GM19395 (cell line): Measurements from ENCODE around the gene TECPR1.

Source experiments
- ATAC-seq: cut with Tn5 transposase; IDR thresholded peaks from one replicate; pipeline ENCODE4 v1.9.1; 2021; ENCODE audit warnings: mild to moderate bottlenecking, moderate library complexity; ENCODE audit not compliant: unreplicated experiment

The TECPR1 gene

DNA sequence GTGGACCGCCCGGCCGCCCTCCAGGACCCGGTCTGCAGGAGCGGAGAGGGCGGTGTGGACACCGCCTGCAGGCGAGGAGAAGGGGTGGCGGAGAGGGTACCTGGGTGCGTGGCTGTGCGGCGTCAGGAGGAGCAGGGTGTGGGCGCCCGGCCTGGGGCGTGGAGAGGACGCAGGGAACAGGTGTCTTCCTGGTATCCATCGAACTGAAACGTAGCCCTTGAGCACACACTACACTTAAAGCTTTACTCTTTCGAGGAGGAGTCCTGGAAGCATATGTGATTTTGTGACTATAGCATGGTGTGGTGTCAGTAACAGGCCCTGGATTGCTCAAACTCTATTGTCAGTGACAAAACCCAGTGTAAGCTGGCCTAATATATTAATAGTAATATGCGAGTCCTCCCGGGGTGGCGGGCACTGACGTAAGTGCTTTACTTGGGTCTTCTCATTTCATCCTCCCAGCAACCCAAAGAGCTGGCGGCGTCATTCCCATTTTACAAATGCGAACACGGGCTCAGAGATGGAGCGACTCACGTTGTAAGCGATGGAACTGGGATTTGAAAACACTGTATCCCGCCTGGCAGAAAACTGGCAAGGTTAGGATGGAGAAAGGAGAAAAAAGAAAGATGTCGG, 508 bp upstream of the TECPR1 start:
- ATAC-seq = peak; percentile 34

DNA sequence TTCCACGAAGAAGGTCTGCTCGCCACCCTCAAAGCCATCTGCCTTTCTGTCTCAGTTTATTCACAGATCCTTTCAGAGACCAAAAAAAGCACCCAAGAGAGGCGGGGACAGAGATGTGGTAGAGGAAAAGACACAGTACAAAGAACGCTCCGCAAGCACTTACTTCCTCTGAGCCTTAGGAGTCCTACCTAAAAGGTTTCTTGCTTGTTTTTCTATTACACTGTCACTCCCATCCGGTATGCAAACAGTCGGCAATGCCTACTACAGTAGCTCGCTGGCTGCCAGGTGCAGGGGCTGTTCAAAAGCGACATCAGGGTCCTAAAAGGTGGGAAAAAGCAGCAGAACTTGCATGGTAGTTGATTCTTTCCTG, 816 bp downstream of the TECPR1 start:
- peak; percentile 49 for ATAC-seq

DNA sequence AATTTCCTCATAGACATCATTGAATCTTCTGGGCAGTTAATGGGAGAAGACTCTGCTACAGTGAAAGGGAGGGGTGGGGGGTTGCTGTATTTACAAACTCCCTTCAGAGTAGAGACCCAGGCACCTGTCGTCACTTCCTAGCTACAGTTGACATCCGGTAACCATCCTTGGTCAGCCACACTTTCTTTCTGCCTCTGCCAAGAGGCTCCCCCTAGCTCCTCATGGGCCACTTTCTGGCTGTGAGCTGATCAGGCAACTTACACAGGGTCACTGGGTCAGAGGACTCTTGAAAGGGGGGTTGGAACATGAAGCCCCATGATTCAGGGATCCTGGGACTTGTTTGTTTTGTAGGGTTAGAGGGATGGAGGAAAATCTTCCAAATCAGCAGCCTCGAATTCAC, 1.2 kb downstream of the TECPR1 start:
- ATAC-seq = no peak

DNA sequence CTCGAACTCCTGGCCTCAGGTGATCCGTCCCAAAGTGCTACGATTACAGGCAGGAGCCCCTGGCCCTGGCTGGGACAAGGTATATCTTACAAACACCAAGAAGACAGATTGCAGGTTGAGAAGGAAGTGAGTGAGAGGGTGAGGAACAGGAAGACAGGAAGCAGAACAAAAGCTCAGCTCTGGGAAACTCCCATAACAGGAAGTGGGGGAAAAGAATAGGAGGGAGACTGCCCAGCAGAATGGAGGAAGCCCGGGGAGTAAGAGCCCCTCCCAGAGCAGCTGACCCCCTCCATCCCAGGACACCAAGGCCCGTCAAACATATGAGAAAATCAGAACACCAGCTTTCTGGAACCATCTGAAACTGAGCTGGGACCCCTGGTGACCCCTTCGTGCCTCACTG, 2.9 kb downstream of the TECPR1 start:
- no peak for ATAC-seq

DNA sequence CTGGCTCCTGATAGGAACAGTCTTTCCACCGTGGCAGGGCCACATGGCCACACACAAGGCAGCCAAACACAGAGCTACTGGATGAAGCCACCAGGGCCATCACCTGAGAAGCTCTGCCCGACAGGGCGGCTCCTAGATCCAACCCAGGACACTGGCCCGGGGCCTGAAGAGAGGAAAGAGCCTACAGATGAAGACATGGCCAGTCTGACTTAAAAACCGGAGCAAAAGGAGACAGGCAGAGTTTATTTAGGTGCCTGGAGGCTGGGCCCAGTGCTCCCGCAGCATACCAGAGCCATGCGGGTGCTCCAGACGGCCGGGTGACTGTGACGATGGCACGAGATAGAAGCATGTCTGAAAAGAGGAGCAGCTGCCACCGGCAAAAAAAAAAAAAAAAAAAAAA, 3.9 kb downstream of the TECPR1 start:
- no peak for ATAC-seq

DNA sequence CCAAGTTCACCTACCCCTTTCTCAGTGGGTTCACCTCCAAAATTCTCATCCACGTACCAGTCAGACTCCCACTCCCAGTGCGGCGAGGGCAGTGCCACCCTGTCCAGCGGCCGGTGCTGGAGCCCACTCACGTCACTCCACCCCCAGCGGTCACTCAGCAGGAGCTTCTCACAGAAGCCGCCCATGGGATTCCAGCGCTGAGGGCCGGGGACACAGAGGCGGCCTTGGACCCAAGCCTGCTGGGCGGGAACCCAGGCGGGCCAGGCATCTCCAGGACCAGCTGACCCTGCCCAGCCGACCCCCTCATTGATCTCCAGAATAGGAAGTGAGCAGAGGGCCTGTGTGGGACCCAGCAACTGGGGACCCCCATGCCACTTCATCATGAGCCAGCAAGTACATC, 7.2 kb downstream of the TECPR1 start:
- ATAC-seq = no peak

DNA sequence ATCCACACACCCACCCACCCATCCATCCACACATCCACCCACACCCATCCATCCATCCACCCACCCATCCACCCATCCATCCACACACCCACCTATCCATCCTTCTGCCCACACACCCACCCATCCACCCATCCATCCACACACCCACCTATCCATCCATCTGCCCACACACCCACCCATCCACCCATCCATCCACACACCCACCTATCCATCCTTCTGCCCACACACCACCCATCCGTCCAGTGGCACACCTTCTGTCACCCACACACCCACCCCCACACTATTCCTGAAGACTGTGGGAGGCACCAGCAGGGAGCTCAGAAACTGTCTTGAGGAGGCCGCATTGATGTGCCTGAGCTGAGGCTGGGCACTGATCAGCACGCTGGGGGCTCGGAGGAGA, 9.1 kb downstream of the TECPR1 start:
- ATAC-seq = no peak

DNA sequence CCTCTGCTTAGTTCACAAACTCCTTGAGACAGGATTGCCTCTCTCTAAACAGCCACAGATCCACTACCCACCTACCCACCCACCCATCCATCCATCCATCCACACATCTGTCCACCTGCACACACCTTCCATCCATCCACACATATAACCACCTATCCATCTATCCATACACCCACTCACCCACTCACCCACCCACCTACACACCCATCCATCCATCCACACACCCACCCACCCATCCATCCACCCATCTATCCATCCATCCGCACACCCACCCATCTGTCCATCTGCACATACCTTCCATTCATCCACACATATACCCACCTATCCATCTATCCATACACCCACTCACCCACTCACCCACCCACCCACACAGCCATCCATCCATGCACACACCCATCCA, 9.7 kb downstream of the TECPR1 start:
- ATAC-seq = no peak

DNA sequence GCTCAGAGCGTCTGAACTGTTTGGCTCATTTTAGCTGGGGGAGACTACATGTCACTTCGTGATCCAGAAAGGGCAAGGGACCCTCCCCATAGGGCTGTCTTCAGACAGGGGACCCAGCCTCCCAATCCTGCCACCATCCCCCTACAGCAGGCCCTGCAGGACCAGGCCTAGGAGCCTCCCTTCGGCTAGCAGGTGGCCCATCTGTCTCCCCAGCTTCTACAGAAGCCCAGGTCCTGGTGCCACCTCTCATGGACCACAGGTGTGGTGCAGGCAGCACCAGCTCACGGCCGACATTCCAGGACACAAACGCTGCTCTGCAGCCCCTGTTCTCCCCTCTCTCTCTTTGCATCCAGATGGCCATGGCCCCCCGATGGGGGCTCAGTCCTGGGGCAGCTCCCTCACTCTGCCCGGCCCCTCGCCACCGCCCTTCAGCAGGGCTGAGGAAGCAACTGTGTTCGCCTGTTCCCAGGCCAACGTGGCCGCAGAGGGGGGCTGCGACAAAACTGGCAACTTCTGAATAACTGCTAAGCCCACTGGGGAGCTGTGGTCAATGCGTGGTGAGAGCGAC, 10.3 kb downstream of the TECPR1 start:
- ATAC-seq = peak; percentile 20

DNA sequence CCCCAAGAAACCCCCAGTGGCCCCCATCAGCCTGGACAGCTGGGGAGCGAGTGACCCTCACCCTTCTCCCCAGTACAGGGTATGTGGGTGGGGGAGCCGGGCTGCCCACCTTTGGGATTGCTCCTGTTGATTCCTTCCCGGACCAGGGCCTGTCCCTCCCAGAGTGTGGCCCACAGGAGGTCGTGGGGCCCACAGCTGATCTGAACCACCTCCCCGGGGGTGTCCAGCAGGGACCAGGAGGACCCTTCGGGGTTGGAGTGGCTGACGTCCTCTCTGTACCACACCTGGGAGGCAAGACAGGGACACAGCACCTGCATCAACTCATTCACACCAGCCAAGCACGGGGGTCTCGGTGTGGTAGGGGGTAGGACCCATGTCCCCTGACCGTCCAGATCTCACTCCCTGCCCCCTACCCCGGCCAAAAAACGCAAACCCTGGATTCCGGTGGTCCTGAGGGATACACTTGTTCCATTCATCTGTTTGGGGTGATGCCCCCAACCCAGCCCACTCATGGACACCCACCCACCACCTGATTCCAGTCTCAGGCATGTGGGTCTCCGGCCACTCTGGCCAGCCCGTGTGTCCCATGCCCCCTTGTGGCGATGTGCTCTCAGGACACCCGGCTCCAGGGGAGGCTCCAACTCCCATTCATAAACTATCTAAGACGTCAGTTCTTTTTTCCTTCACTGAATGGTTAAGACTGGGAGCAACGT, 10.9 kb downstream of the TECPR1 start:
- peak; percentile 57 for ATAC-seq

DNA sequence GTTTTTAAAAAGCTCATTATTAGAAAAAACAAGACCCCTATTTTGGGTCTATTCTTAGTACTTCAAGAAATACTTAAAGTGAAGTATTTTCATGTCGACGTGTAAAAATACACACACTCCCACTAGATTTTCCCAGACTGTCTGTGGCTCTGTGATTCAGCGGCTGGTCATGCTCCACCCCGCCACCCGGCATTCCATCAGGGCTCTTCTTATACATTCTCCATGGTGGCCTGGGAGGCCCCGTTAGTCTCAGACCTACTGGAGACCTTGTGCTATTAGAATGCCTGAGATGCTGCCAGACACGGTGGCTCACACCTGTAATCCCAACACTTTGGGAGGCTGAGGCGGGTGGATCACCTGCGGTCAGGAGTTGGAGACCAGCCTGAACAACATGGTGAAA, 13.1 kb downstream of the TECPR1 start:
- no peak for ATAC-seq

DNA sequence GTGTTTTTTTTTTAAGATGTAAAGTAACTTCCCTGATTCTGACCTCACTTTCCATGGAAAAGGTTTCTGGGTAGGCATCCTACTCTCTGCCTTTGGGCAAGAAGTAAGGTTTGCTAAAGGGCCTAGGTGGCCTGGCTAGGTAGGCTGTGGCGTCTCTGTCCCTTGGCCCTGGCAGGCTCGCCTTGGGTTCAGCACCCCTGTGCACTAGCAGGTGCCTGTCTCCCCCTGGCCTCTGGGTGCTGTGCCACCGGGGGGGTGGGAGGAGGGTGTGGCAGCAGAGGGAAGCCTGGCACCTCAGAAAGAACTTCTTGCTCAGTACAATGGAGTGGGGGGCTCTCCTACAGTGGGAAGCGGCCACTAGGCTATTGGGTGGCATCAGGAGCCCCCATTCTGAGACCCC, 14.0 kb downstream of the TECPR1 start:
- no peak for ATAC-seq

DNA sequence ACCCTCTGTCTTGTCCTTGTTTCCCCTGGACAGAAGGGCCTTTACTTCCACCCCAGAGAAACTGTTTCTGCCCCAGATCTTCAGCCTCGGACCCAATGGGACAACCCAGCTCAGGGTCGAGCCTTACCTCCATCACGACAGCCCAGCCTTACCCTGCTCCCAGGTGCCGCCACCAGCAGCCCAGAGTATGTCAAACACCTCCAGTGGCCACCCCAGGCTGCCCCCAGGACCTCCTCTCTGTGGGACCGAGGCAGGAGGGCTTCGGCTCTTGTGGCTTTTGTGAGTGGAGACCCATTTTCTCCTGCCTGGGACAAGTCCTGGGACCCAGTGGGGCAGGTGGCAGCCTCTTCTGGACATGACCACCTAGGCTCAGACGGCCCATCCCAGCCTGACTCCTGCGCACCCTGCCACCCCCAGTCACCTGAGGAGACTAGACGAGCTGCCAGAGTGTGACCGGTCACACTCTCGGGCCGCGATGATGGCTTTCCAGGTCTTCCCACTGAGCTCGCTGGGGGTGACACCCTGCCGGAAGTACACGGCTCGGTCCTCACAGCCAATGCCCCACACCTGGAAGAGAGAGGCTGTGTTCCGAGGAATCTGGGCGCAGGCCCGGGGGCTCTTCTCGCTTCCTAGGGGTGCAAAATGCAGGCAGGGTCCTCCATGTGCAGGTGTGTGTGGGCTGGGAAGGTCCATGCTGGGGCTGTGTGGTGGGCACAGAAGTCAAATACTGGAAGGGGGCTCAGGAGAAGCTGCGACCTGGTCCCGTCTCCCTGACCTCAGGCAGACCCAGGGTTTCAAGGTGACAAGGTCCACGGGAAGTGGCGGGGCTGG, 15.5 kb downstream of the TECPR1 start:
- no peak for ATAC-seq

DNA sequence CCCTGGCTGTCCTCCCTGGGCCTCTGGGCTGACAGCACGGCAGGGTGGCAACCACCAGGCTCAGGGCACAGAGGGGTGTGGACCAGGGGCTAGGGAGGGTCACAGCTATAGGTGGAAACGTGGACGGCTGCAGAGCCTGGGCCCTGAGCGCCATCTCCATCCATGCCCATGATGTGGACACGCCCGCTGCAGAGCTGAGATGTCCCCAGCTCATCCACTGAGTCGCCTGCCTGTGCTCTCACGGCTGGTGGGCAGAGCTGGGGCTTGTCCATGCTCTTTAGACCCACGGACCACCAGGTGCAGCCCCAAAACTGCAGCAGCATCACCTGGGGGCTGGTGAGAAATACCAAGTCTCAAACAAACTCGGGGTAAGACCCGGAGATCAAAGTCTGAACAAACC, 16.1 kb downstream of the TECPR1 start:
- ATAC-seq = no peak

DNA sequence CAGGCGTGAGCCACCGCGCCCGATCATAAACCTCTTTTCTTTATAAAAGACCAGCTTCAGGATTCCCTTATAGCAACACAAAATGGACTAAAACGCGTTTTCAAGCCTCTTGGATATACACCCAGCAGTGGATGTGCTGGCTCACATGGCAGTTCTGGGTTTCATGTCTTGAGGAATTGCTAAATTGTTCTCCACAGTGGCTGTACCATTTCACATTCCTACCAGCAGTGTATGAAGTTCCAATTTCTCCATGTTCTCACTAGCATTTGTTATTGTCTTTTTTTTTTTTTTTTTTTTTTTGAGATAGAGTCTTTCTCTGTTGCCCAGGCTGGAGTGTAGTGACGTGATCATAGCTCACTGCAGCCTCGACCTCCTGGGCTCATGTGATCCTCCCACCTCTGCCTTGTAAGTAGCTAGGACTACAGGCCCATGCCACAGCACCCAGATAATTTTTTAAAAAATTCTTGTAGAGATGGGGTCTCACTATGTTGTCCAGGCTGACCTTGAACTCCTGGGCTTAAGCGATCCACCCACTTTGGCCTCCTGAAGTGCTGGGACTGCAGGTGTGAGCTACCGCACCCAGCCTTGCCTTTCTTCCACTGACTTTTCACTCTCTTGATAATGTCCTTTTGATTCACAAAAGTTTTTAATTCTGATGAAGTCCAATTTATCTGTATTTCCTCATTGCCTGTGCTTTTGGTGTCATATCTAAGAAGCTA, 17.4 kb downstream of the TECPR1 start:
- no peak for ATAC-seq

DNA sequence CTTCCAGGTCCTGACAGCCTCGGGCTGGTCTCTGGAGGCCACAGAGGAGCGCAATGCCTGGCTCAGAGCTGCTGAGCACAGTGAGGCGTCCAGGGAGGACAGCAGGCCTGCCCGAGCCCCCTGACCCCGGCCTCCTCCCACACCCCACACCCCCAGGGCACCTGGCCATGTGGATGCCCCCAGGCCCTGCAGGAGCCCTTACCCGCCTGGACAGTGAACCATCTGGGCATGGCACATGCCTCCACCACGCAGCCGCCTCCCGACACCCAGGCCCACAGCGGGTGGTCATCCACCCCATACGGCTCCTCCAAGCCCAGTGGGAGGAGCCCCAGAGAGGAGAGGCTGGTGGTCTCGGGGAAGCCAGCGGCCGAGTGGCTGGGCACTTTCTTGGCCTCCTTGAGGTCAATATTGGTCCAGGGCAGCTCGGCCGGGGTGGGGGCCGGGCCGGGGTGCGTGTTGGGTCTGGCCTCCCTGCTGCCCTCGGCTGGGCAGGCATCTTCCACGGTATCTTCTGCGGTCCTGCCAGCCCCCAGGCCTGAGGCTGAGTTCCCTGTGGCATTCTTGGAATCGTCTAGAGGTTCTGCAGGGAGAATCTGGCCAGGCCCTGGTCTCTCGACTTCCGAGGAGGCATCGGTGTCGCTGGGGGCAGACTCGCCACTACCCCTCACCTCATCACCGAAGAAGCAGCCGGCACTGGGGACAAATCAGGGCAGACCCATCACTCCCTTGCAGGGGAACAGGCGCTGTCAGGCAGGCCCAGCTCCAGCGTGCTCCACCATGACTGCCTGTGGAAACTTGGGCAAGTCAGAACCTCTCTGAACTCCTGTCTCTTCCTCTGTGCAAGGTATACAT, 18.6 kb downstream of the TECPR1 start:
- no peak for ATAC-seq

DNA sequence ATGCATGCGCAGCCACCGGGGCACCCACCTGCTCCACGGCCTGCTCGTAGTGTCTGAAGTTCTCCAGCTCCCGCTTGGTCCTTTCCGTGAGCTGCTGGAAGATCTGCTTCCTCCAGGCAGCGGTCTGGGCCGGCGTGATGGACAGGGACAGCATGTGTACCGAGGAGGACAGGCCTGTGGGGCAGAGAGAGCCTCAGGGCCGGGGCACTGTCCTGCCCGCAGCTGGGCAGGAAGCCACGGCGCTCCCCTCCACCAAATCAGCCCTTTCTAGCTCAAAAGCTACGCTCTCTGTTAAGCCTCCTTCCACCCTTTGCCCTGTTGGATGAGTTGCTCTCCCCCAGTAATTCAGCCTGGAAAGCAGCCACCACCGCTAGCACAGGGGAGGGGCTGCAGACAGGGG, 19.2 kb downstream of the TECPR1 start:
- no peak for ATAC-seq

DNA sequence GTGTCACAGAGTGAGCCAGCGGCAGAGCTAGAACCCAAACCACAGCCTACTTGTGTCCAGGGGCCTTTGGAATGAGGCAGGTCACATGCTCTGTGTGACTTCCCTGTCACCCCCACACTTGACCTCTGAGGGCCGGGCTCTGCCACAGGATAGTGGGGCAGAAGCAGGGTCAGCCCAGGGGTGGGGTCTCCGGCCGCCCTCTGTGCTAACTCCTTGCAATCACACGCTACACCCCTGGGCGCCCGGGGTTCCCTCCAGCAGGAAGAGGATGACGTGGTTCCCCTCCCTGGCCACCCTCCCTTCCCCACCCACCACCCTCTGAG, 19.8 kb downstream of the TECPR1 start:
- no peak for ATAC-seq

DNA sequence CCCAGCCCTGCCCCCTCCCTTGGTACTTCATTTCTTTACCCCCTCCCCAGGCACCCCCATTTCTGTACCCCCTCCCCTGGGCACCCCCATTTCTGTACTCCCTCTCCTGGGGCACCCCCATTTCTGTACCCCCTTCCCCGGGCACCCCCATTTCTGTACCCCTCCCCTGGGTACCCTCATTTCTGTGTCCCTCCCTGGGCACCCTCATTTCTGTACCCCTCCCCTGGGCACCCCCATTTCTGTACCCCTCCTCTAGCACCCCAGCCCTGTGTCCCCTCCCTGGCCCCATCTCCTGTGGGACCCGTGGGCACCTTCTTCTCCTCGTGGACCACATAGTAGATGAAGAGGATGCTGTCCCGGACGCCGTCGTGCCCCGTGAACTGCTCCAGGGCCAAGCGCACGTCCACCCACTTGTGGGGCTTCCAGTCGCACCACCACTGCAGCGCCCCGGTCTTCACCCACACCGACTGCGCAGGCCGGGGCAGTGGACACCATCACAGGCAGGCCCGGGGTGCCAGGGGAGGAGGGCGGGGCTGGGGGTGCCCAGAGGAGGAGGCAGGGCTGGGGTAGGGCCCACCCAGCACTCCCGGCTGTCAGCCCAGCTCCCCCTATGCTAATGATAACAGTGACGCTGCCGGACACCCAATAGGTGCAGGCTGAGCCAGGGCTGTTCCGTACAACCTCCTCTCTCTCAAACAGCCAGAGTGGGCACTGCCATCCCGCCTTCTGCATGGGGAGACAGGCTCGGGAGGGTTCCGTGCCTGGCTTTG, 20.4 kb downstream of the TECPR1 start:
- no peak for ATAC-seq
